GM12864 (cell line): ENCODE data around the gene EFS.

Experiments
- DNase-seq: peaks from one replicate; pipeline ENCODE4 v3.0.0-alpha.2; 2011; ENCODE audit warnings: low read depth
- H3K4me3 ChIP-seq: 2 replicates; pipeline ENCODE4 v1.5.1; 2011; ENCODE audit warnings: mild to moderate bottlenecking, low read depth, low read length, control low read depth
- TF ChIP-seq, protein P1 (sequence below): IDR thresholded peaks from 2 replicates; pipeline ENCODE4 v1.5.1; 2011; ENCODE audit warnings: low read depth, mild to moderate bottlenecking, moderate library complexity, low read length, control low read depth, inconsistent platforms; ENCODE audit errors: missing control alignments

The EFS gene

GRCh38 chr14:23362200-23362599 lies 2.8 kb downstream of the EFS start:
- H3K4me3 ChIP-seq, result no peak overlapping the region
- TF ChIP-seq, protein P1, sequence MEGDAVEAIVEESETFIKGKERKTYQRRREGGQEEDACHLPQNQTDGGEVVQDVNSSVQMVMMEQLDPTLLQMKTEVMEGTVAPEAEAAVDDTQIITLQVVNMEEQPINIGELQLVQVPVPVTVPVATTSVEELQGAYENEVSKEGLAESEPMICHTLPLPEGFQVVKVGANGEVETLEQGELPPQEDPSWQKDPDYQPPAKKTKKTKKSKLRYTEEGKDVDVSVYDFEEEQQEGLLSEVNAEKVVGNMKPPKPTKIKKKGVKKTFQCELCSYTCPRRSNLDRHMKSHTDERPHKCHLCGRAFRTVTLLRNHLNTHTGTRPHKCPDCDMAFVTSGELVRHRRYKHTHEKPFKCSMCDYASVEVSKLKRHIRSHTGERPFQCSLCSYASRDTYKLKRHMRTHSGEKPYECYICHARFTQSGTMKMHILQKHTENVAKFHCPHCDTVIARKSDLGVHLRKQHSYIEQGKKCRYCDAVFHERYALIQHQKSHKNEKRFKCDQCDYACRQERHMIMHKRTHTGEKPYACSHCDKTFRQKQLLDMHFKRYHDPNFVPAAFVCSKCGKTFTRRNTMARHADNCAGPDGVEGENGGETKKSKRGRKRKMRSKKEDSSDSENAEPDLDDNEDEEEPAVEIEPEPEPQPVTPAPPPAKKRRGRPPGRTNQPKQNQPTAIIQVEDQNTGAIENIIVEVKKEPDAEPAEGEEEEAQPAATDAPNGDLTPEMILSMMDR, result no peak
- DNase-seq, result no peak

GRCh38 chr14:23361763-23362162 lies 3.2 kb downstream of the EFS start:
- H3K4me3 ChIP-seq, result no peak overlapping the region
- TF ChIP-seq, protein P1, result no peak
- no peak for DNase-seq

GRCh38 chr14:23361320-23361719 lies 3.7 kb downstream of the EFS start:
- DNase-seq, result no peak
- TF ChIP-seq, protein P1, result no peak
- no peak overlapping the region for H3K4me3 ChIP-seq

DNA sequence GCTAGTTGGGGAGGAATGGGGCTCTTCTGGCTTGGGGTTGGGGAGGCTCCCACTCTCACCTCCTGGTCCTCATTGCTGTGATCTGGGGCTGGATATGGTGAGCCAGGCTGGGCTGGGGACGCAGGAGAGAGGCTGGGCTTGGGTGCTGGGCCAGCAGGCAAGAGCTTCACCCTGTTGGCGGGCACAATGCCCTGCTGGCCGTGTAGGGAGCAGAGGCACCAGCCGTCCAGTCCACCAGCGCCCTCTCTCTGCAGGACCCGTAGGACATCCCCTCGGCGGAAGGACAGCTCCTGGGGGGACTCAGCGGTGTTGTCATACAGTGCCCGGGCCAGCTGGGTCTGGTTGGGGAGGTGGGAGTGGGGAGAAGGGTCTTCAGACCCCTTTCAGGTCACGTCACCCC lies 4.5 kb downstream of the EFS start:
- H3K4me3 ChIP-seq, result no peak overlapping the region
- TF ChIP-seq, protein P1, result no peak
- DNase-seq, result no peak

GRCh38 chr14:23359722-23360447 lies 5.1 kb downstream of the EFS start:
- H3K4me3 ChIP-seq, result no peak overlapping the region
- DNase-seq, result no peak
- TF ChIP-seq, protein P1, result no peak

GRCh38 chr14:23359167-23359626 lies 5.8 kb downstream of the EFS start:
- TF ChIP-seq, protein P1, result no peak
- no peak overlapping the region for H3K4me3 ChIP-seq
- DNase-seq, result no peak
